GM21360 (cell line): ENCODE data around the gene ATP1A4.

Experiments
- ATAC-seq: cut with Tn5 transposase; IDR thresholded peaks from one replicate; pipeline ENCODE4 v1.9.1; 2021; ENCODE audit warnings: mild to moderate bottlenecking, moderate library complexity; ENCODE audit not compliant: unreplicated experiment

The ATP1A4 gene

DNA sequence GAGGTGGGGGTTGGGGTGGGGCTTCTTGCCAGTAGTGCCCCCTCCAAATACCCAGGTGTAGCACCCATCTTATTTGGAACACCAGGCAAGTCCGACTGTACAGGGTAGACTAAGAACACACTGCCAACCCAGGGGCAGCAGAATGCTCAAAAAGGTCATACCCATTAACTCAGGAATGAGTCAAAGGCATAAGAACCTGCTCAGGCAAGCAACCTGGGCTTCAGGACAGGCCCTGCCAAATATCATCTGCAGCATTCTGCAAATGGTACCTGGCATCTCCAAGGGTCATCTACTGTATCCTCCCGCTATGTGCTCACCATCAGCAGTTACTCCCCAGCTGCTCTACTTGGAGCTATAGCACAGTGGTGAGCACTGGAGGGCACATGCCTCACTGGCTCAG is 73.2 kb downstream of the ATP1A4 start:
- ATAC-seq, result no peak

DNA sequence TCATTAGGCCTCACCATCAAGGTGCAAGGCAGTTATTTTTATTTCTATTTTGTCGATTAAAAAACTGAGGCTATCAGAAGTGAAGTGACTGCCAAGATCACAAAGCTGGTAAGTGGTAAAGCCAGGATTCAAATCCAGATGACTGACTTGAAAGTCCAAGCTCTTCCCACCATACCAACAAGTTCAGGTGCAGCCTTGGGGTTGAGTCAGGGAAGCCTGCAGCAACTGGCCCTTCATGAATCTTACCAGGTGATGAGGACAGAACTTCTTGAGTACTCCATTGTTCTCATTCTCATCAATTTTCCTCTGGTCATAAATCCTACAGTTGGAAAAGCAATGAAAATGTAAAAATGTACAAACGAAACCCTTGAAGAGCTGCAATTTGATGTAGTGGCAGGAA is 73.9 kb downstream of the ATP1A4 start:
- no peak for ATAC-seq

DNA sequence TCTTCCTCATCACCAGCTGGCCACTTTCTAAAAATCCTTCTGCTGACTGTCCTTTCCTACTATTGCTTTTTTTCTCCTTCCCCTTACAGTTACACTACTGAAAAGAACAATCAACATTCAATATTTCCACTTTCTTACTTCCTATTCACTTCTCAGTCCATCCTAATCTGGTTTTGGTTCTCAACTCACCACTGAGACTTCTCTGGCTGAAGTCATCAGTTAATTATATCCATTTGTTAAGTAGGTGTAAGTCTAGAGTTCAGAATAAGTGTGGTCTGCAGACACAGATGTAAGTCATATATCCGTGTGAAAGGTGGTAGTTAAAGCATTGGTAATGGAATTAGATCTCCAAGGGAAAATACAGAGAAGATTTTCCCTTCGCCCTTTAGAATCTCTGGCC is 75.2 kb downstream of the ATP1A4 start:
- no peak for ATAC-seq

- ATAC-seq, result no peak
Measured at GRCh38 chr1:160227034-160227433, 75.6 kb downstream of the ATP1A4 start.

- no peak for ATAC-seq
Measured at GRCh38 chr1:160227561-160227960, 76.2 kb downstream of the ATP1A4 start.

DNA sequence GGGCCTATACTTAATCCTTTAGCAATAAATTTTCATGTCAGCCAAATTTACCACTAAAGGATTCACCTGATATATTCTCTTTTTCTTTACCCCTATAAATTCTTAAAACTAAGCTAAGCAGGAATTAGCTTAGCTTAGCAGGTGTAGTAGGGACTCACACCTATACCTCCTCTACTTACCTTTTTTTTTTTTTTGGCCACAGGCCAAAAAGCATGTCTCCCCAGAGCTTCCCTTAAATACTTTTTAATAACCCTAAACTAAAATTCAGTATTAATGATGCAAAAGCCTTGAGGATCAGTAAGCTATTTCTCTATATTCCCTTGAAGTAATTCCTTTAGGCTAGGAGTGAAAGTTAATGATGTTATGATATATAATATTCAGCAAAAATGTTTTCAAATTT is 77.0 kb downstream of the ATP1A4 start:
- no peak for ATAC-seq

DNA sequence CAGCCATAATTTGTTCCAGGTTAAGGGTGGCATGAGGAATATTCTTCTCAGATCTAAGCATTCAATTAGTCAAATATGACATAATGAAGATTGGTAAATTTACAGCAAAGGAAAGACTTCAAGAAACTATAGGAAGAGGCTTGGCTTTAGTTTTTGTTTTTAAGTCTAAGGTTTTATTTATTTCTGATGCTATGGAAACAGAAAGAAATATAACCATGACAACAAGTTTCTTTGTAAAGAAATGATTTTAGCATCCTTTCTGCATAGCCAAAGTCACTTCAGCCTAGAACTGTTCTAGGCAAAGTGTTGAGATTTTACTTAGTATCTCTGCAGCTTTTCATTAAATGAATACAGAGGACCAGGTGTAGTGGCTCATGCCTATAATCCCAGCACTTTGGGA is 81.5 kb downstream of the ATP1A4 start:
- ATAC-seq, result no peak
